Motor neuron (in vitro differentiated cells): ENCODE data around the gene PCGF3. TPM values are rescaled to one million over a fixed set of nuclear protein-coding genes. Genes with fewer than 3 reads are reported as not detected.

Experiments
- ATAC-seq, 8 experiments: fragments of 200-7000 bp; cut with Tn5 transposase; replicated peaks in 6 of 8; 2 replicates each; pipeline ENCODE4 v1.8.0; 2021; ENCODE audit warnings: mild to moderate bottlenecking in 8 of 8, moderate library complexity in 8 of 8
- H3K27ac ChIP-seq, 2 donors: fragments of 250-450 bp; sonication (Bioruptor Pico); 2 replicates each; pipeline ENCODE4 v1.9.0; 2021; ENCODE audit warnings: antibody characterized with exemption in 2 of 2, mild to moderate bottlenecking in 2 of 2, moderate library complexity in 1 of 2
- H3K4me1 ChIP-seq, 2 donors: fragments of 250-450 bp; sonication (Bioruptor Pico); replicated peaks in 1 of 2; 2 replicates each; pipeline ENCODE4 v1.6.1; 2021; ENCODE audit warnings: antibody characterized with exemption in 2 of 2, mild to moderate bottlenecking in 2 of 2, moderate library complexity in 1 of 2
- H3K4me3 ChIP-seq, 5 donors: fragments of 250-450 bp; sonication (Bioruptor Pico); 2 replicates each; pipeline ENCODE4 v1.9.0; 2021; ENCODE audit warnings: antibody characterized with exemption in 5 of 5, mild to moderate bottlenecking in 5 of 5, moderate library complexity in 4 of 5
- WGBS, 10 experiments: fragments of 450-650 bp; shearing (Covaris generic); methylation state at CpG; one replicate each; pipeline ENCODE4 v1.0.0; 2022; 5-methylcytosine and 5-hydroxymethylcytosine counted together
- in situ Hi-C, 9 experiments: fragments of 400-800 bp; cut with MboI; loops; one replicate each; pipeline ENCODE4 v1.15.0; 2021; ENCODE audit warnings: low sequenced_read_pairs in 9 of 9, low pct_unique_long_range_greater_than_20kb in 2 of 9; ENCODE audit not compliant: unreplicated experiment in 9 of 9
- total RNA-seq, 8 experiments: library from RNA; unstranded; fragments of 300-600 nt; gene quantifications; 2 replicates each; pipeline versions ENCODE4 v1.2.3 to v1.2.4, GENCODE V29; 2022

PCGF3 gene
- 10 to 100 TPM; 21.8 to 86.9 (median 42.1) TPM for total RNA-seq

- H3K27ac ChIP-seq, result peak within 1 kb of the TSS; percentile 78 to 85
- WGBS, 10 experiments, result 0% methylated on average over 1 of the region's 82 CpGs; no CpG with 5 or more reads in 9 of the 10 experiments
- H3K4me1 ChIP-seq, result peaks cover 12 to 14% of the 10 kb centered on the region in 2 donors
- H3K4me3 ChIP-seq, result peak within 1 kb of the TSS; percentile 80 to 99 (median 95)
- in situ Hi-C loops, result no loop called here
- ATAC-seq, result peak; percentile 88 to 95 (median 94)
These were observed at the start of gene PCGF3 for GRCh38 chr4:705278-706082. TSS of gene PCGF3 (plus strand) at chr4:705832. CDS start at chr4:733681, 27,849 bp downstream.

- peak in 7 of 8 experiments; percentile 19 to 71 (median 34) for ATAC-seq
- H3K27ac ChIP-seq, result no peak overlapping the region
- in situ Hi-C loops, result no loop called here
- H3K4me3 ChIP-seq, result no peak overlapping the region
- peaks cover 3 to 15% of the 10 kb centered on the region in 2 donors for H3K4me1 ChIP-seq
- WGBS, 10 experiments, result 20 to 89% (median 78%) methylated on average over 2 to 18 of the region's 58 CpGs; no CpG with 5 or more reads in 4 of the 10 experiments
These were observed 48.9 kb upstream of the PCGF3 start for GRCh38 chr4:656436-657337.

- no peak overlapping the region for H3K27ac ChIP-seq
- in situ Hi-C loops, result no loop called here
- peak in 1 of 8 experiments; percentile 6 for ATAC-seq
- no CpG with 5 or more reads among the region's 23 CpGs for WGBS, 10 experiments
- no peak overlapping the region for H3K4me3 ChIP-seq
- peaks cover 3 to 11% of the 10 kb centered on the region in 2 donors for H3K4me1 ChIP-seq
These were observed 48.2 kb upstream of the PCGF3 start for GRCh38 chr4:657338-657833.

- Histone ChIP-seq H3K27ac (no peak overlapping the region), H3K4me3 (no peak overlapping the region), H3K4me1 (peaks cover 3 to 10% of the 10 kb centered on the region in 2 donors)
- ATAC-seq, result peak in 3 of 8 experiments; percentile 4 to 13 (median 7)
- in situ Hi-C loops, result no loop called here
- 88 to 100% methylated on average over 3 to 5 of the region's 27 CpGs; no CpG with 5 or more reads in 8 of the 10 experiments for WGBS, 10 experiments
These were observed 47.6 kb upstream of the PCGF3 start for GRCh38 chr4:657834-658667.

GRCh38 chr4:658681-659667 lies 46.7 kb upstream of the PCGF3 start:
- no peak for ATAC-seq
- H3K4me1 ChIP-seq, result peaks cover 3 to 10% of the 10 kb centered on the region in 2 donors
- no peak overlapping the region for H3K27ac ChIP-seq
- in situ Hi-C loops, result no loop called here
- WGBS, 10 experiments, result 24 to 100% (median 87%) methylated on average over 1 to 12 of the region's 32 CpGs; no CpG with 5 or more reads in 1 of the 10 experiments
- no peak overlapping the region for H3K4me3 ChIP-seq

GRCh38 chr4:659851-660250 lies 45.8 kb upstream of the PCGF3 start:
- ATAC-seq, result no peak
- Histone ChIP-seq H3K4me3 (no peak overlapping the region), H3K4me1 (peaks cover 7 to 14% of the 10 kb centered on the region in 2 donors), H3K27ac (no peak overlapping the region)
- in situ Hi-C loops, result no loop called here
- WGBS, 10 experiments, result 0 to 90% (median 80%) methylated on average over 2 to 5 of the region's 8 CpGs; no CpG with 5 or more reads in 4 of the 10 experiments

- in situ Hi-C loops, result no loop called here
- H3K4me1 ChIP-seq, result peaks cover 9 to 10% of the 10 kb centered on the region in 2 donors
- 40 to 90% (median 61%) methylated on average over 1 to 2 of the region's 10 CpGs; no CpG with 5 or more reads in 4 of the 10 experiments for WGBS, 10 experiments
- ATAC-seq, result no peak
- no peak overlapping the region for H3K4me3 ChIP-seq
- no peak overlapping the region for H3K27ac ChIP-seq
These were observed 45.2 kb upstream of the PCGF3 start for GRCh38 chr4:660401-660800.

GRCh38 chr4:661231-661630 lies 44.4 kb upstream of the PCGF3 start:
- Histone ChIP-seq H3K27ac (no peak overlapping the region), H3K4me1 (peaks cover 12 to 17% of the 10 kb centered on the region in 2 donors), H3K4me3 (no peak overlapping the region)
- WGBS, 10 experiments, result 27 to 86% (median 61%) methylated on average over 1 to 3 of the region's 3 CpGs; no CpG with 5 or more reads in 4 of the 10 experiments
- ATAC-seq, result no peak
- in situ Hi-C loops, result no loop called here

GRCh38 chr4:661881-662761 lies 43.5 kb upstream of the PCGF3 start:
- H3K4me1 ChIP-seq, result peaks cover 13 to 15% of the 10 kb centered on the region in 2 donors

GRCh38 chr4:663046-663437 lies 42.6 kb upstream of the PCGF3 start:
- H3K4me3 ChIP-seq, result peak overlapping the region; percentile 46 to 72 (median 56)
- in situ Hi-C loops, result no loop called here
- no peak overlapping the region for H3K27ac ChIP-seq
- WGBS, 10 experiments, result 67 to 95% (median 75%) methylated on average over 1 to 10 of the region's 20 CpGs; no CpG with 5 or more reads in 6 of the 10 experiments
- H3K4me1 ChIP-seq, result peaks cover 13 to 15% of the 10 kb centered on the region in 2 donors
- ATAC-seq, result peak in 1 of 8 experiments; percentile 7

More at GRCh38 chr4:661881-662761, 43.5 kb upstream of the PCGF3 start:
- WGBS, 10 experiments, result 88 to 100% (median 98%) methylated on average over 2 to 12 of the region's 42 CpGs; no CpG with 5 or more reads in 2 of the 10 experiments
- Histone ChIP-seq H3K27ac (no peak overlapping the region), H3K4me3 (no peak overlapping the region)
- in situ Hi-C loops, result no loop called here
- ATAC-seq, result no peak
